Activated CD8-positive, alpha-beta memory T cell treated with anti-CD3 and anti-CD28 coated beads for 1 hour (primary cell): ENCODE data around the gene FREM1.

Experiments
- DNase-seq, 2 donors: peaks; one replicate each; pipeline ENCODE4 v3.0.0-alpha.2; 2020; ENCODE audit warnings: low read depth in 1 of 2; ENCODE audit errors: extremely low read depth in 1 of 2

The FREM1 gene

DNA sequence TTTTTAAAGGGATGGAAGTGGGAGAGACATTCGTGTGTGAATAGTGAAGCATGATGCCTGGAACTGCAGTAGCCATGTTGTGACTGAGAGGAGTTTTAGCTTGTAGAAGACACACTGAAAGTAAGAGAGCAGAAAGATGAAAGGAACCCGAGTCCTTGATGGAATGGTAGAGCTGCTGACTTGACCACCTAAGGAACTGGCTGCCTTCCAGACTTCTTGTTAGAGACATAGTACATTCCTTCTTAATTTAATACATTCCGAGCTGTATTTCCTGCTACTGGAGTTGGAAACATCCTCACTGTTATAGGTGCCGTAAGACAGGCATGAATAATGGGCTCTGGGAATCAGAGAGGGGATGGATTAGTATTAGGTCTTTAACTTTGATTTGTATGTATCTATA lies 195.1 kb downstream of the FREM1 start:
- no peak for DNase-seq

DNA sequence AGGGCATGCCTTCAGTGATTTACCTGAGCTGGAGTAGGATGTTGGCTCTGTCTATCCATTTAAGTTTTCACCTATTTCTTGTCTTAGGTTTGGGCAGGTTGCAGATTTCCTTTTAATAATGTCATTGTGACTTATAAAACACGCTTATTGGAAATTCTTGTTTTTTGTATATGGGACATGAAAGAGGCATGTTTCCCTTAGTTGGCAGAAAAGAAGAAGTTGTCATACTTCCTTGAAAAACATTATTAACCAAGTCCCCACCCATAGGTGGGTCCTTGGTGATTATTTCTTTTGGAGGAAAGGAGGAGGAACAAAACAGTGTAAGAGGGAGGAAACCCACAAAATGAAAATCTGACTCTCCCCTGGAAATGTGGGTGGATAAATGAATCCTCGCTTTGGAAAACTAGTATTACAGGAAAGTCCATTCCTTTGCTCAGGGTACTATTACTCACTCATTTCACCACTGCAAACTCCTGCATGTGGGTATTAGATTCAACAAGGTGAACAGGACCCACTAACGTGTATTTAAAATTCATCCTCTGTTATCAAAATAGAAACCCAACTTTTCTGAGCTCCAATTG lies 197.0 kb downstream of the FREM1 start:
- no peak for DNase-seq

DNA sequence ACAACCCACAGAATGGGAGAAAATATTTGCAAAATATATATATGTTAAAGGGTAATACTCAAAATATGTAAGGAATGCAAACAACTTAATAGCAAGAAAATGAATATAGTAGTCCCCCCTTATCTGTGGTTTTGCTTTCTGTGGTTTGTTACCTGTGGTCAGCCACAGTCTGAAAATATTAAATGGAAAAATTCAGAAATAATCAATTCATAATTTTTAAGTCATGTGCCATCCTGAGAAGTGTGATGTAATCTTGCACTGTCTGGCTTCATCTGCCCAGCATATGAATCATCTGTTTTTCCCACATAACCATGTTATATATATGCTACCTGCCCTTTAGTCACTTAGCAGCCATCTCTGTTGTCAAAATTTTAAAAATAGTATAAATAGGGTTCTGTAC lies 199.4 kb downstream of the FREM1 start:
- no peak for DNase-seq

DNA sequence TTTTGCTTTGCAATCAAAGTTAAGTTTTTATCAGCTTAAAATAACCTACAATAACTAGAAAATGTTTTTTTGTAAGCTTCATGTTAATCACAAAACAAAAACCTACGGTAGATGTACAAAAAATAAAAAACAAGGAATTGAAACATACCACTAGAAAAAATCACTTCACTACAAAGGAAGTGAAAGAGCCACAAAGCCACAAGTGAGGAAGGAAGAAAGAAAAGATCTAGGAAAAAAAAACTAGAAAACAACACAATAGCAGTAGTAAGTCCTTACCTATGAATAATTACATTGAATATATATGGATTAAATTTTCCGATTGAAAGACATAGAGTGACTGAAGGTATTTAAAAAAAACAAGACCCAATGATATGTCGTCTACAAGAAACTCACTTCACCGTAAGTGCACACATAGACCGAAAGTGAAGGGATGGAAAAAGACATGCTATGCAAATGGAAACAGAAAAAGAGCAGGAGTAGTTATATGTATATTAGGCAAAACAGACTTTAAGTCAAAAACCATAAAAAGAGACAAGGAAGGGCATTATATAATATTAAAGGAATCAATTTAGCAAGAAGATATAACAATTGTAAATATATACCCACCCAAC lies 203.6 kb downstream of the FREM1 start:
- no peak for DNase-seq

DNA sequence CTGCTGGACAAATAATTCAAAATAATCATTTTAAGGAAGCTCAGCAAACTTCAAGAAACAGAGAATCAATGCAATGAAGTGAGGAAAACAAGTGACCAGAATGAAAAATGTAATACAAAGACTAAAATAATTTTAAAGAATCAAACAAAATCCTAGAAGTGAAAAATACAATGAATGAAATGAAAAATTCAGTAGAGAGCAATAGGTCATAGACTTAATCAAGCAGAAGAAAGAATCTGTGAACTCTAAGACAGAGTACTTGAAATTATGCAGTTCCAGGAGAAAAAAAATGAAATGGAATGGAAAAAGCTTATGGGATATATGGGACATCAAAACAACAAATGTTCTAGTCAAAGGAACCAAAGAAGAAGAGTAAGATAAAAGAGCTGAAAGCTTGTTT lies 205.1 kb downstream of the FREM1 start:
- no peak for DNase-seq

DNA sequence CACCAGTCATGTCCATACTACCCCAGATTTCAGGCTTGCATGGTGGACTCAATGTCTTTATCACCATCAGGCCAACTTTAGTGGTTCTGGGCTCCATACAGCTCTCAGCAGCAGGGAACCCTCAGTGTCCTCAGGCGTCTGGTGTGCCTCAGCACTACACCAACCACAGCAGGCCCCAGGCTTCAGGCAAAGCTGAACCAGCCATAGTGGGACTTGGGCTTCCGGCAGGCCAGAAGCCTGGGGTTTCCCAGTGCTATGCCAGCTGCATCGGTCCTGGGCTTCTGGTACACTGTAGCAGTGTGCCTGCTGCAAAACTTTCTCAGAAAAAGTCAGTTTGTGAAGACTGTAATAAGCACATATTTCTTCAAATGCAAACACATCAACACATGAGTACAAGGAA lies 205.9 kb downstream of the FREM1 start:
- DNase-seq, result no peak

DNA sequence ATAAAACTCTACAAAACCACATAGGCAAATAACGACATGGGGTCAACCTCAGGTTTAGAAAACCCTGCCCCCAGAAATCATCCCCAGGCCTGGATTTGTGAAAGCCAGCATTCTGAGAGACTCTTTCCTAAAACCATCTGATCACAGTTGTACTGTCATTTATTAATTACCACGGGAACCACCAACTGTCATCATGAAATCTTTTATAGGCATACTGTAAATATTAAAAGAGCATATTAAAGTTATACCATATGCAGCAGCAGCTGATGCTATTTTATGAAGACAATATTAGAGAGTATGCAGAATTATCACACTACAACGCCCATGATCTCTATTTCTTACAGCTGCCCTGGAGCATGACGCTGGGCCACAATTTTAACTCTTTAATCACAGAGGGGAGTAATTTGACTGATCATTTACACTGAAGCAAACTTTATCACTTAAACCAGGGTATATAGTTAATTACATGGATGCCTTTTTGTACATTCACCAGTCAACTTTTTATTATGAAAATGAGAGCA lies 208.0 kb downstream of the FREM1 start:
- no peak for DNase-seq

DNA sequence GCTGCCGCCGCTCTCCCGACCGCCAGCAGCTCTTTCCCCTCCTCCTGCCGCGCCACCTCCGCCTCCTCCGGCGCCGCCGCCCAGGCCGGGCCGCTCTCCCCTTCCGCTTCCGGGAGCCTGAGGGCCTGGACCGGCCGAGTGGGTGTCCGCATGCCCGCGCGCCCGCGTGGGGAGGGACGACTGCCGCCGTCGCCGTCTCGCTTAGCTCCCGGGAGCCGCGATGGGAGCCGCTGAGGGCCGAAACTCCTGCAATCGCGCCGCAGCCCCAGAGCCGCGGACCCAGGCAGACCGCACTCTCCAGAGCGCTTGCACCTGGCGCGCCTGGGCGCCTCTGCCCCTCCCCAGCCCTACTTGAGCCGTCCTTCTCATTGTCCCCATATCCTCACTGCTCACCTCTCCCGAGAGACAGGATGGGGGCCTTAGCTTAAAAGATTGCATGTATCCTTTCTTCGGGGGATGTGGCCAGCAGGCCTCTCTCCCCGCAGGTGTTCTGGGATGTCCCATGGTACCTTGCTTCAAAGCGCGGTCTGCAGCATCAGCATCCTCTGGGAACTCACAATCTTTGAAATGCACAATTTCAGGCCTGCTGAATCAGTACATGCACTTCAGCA lies 216.9 kb downstream of the FREM1 start, which contains the start of gene ZDHHC21:
Gene ZDHHC21 (minus strand): TSS at position 182 of the 611 bp plus-strand sequence. CDS start 19,092 bp downstream, outside the sequence.
- DNase-seq, result peak in 1 of 2 donors; percentile 38

DNA sequence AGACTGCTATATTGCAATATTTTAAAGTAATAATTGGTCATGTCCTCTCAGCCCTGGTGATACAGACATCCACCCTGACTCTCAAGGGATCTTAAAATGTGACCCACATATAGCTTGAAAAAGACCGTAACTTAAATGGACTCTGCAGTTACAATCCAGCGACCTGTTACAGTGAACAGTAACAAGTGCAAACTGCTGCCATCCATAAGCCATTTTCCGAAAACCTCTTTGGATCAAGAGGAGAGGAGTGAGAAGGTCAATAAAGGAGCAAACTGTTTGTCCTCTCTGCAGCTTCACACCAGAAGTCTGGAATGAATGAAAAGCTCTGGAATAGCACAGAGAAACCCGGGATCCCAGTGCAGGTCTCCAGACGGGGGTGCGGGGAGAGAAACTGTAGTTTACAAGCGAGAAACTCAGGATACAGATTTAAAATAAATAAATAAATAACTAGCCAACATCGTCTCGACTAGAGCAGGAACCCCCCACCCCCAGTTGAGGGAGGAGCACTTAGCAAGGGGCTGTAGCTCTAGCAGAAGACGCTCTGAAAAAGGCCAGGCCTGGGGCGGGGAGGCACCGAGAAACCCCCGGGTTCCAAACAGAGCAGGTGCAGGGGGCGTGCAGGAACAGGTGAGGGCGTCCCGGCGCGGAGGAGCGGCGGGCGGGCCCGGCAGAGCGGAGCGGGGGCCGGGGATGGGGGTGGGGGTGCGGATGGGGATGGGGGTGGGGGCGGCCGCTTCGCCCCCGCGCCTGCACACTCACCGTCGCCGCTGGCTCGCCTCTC lies 217.6 kb downstream of the FREM1 start:
- DNase-seq, result peak in 1 of 2 donors; percentile 8

DNA sequence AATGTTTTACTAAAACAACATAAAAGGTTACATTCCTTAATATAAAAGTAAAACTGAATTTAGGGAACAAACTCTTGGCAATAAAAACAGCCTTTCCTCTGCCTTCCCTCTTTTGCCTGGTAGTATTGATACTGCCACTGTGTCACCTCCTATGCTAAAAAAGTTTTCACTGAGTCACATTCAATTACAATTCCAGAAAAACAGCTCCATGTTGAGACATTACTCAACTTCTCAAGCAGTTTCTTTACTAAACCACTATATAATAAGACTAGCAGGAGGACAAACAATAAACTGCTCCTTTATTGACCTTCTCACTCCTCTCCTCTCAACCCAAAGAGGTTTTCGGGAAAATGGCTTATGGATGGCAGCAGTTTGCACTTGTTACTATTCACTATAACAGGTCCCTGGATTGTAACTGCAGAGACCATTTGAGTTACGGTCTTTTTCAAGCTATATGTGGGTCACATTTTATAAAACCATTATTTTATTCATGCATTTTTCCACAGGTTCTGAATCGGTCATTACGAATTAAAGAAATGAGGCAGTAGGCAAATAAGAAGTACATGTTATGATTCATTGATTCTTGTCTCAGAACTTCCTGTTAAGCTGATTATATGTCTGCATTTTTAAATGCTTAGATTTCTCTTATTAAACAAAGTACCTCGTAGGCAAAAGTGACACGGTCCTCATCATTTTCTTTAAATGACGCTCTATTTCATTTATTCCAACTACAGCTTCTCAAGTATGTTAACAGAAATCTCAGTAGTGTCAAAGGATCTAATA lies 219.1 kb downstream of the FREM1 start:
- DNase-seq, result no peak

DNA sequence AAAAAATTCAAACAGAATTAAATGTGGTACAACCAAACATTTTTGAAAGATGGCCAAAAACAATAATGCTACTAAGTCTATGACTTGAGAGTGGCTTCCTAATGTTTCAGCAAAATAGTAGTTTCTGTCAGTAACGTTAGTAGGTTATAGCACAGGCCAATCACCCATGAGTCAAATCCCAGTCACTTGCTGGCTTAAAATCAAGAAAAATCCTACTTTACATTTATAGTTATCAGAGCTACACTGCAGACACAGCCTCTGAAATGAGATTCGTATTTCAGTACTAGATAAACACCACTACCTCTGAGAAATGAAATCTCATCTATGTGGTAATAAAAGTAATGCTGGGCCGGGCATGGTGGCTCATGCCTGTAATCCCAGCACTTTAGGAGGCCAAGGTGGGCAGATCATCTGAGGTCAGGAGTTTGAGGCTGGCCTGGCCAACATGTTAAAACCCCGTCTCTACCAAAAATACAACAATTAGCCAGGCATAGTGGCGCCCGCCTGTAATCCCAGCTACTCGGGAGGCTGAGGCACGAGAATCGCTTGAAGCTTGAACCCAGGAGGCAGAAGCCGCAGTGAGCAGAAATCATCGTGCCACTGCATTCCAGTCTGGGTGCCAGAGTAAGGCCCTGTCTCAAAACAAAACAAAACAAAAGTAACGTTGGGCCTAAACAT lies 223.0 kb downstream of the FREM1 start:
- no peak for DNase-seq

DNA sequence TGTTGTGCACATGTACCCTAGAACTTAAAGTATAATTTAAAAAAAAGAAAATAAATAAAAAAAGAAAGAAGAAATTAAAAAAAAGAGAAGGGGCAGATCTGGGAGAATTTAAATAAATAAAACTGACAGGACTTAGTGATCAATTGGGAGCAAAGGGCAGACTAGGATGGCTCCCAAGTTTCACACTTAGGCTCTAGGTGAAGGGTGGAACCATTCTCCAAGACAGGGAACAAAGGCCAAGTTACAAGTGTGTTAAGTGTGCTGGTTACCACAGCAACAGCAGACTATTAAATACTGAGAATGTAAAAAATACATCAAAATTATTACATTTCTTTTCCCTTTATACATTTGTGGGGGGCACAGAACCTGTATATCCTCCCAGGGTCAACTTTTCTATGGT lies 224.1 kb downstream of the FREM1 start:
- no peak for DNase-seq
